Measurements from ENCODE around the gene ZNF366.

The ZNF366 gene

GRCh38 chr5:72397836-72398235, 109.4 kb downstream of the ZNF366 start:
- TF ChIP-seq CTCF (IDR thresholded peaks at IDR 0.05; ENCODE audit: low read depth, low read length), result no peak
- no peak overlapping the region for H3K4me3 ChIP-seq (ENCODE audit: low read depth, low read length)

GRCh38 chr5:72394688-72395087, 112.5 kb downstream of the ZNF366 start:
- no peak overlapping the region for H3K4me3 ChIP-seq (ENCODE audit: low read depth, low read length)
- TF ChIP-seq CTCF (IDR thresholded peaks at IDR 0.05; ENCODE audit: low read depth, low read length), result peak; percentile 36

DNA sequence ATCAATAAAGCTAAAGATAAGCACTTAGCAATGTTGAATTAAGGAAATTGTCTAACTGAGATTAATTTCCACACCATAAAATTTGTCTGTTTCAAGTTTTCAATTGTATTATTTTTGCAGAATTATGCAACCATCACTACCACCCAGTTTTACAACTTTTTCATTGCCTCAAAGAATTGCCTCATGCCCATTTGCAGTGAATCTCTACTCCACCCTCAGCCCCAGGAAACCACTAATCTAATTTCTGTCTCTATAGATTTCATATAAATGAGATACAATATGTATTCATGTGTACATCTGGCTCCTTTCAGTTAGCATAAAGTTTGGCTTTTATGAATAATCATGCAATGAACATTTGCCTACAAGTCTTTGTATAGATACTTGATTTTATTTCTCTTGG, 114.2 kb downstream of the ZNF366 start:
- H3K4me3 ChIP-seq (ENCODE audit: low read depth, low read length), result no peak overlapping the region
- TF ChIP-seq CTCF (IDR thresholded peaks at IDR 0.05; ENCODE audit: low read depth, low read length), result no peak

All from WI38 (cell line).